Measurements from ENCODE around the gene ROR2. TPM values are rescaled to one million over a fixed set of nuclear protein-coding genes. Genes with fewer than 3 reads are reported as not detected.
A peak's percentile ranks its signal among the peaks of the same experiment; 100 is the strongest.

ROR2 gene
- total RNA-seq, 1 experiment from 2014 or later = not detected

DNA sequence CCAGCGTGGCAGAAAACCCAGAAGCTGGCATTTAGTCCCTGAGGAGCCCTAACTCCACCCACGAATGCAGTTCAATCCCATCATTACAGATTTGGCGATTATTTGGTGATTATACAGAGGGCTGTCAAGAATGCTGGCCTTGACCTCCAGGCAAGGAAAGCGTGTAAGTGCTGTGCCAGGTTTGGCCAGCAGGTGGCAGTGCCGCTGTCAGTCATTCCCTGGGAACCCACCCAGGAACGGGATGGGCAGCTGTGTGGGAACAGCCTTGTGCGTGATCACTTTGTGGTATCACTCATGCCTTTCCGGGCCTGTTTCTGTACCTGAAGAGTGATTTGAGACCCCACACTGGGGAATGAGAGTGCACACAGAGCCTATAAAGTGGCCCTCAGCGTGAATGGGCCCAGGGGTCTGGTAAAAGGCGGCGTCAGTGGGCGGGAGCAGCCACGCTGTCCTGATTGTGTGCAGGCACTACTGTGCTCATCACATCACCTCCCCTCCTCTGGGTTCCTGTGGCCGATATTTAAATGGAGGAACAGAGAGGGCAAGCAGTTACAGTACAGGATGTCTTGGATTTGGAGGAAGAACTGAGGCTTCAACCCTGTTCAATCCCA lies 215.6 kb downstream of the ROR2 start:
- no peaks in the 10 kb centered on the region for H3K9me2 ChIP-seq (replicated peaks; ENCODE audit: low read length)
- H2AFZ ChIP-seq (ENCODE audit: low read length) = no peak overlapping the region
- H3K27ac ChIP-seq (ENCODE audit: low read length) = no peak overlapping the region
- H3F3A ChIP-seq (ENCODE audit: low read length, unreplicated experiment) = no peaks in the 10 kb centered on the region
- ATAC-seq = peak; percentile 54; the same call in 1 of the 2 replicates
- H3K9ac ChIP-seq (ENCODE audit: low read length) = no peak overlapping the region
- H3K36me3 ChIP-seq (ENCODE audit: low read depth, low read length) = no peaks in the 10 kb centered on the region
- H3K4me3 ChIP-seq (ENCODE audit: low read length) = no peak overlapping the region
- CTCF ChIA-PET = no interaction called here
- peak; percentile 56 for DNase-seq
- intact Hi-C loops (cut with micrococcal nuclease) = no loop called here
- H3K79me2 ChIP-seq (ENCODE audit: low read length) = no peaks in the 10 kb centered on the region
- POLR2A ChIA-PET (ENCODE audit: unreplicated experiment) = no interaction called here
- no peaks in the 10 kb centered on the region for H3K9me3 ChIP-seq (ENCODE audit: low read length)
- TF ChIP-seq EZH2phosphoT487 (IDR thresholded peaks at IDR 0.05; ENCODE audit: borderline replicate concordance, low read length) (no peak), EZH2 (IDR thresholded peaks at IDR 0.05; ENCODE audit: low read length, unreplicated experiment) (no peak)
- TF ChIP-seq, protein P1, sequence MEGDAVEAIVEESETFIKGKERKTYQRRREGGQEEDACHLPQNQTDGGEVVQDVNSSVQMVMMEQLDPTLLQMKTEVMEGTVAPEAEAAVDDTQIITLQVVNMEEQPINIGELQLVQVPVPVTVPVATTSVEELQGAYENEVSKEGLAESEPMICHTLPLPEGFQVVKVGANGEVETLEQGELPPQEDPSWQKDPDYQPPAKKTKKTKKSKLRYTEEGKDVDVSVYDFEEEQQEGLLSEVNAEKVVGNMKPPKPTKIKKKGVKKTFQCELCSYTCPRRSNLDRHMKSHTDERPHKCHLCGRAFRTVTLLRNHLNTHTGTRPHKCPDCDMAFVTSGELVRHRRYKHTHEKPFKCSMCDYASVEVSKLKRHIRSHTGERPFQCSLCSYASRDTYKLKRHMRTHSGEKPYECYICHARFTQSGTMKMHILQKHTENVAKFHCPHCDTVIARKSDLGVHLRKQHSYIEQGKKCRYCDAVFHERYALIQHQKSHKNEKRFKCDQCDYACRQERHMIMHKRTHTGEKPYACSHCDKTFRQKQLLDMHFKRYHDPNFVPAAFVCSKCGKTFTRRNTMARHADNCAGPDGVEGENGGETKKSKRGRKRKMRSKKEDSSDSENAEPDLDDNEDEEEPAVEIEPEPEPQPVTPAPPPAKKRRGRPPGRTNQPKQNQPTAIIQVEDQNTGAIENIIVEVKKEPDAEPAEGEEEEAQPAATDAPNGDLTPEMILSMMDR (conservative IDR thresholded peaks at IDR 0.05; ENCODE audit: low read depth, low read length) = peak; percentile 87
- no peak overlapping the region for H3K4me2 ChIP-seq (ENCODE audit: low read length)
- no peaks in the 10 kb centered on the region for H3K4me1 ChIP-seq (ENCODE audit: insufficient read depth, low read length)
- H3K27me3 ChIP-seq (ENCODE audit: low read length) = peaks cover 5% of the 10 kb centered on the region; the same call in 1 of the 2 replicates
- no peaks in the 10 kb centered on the region for H4K20me1 ChIP-seq (ENCODE audit: low read length)
- BruUV-seq (replicated peaks) = no TSS peak

DNA sequence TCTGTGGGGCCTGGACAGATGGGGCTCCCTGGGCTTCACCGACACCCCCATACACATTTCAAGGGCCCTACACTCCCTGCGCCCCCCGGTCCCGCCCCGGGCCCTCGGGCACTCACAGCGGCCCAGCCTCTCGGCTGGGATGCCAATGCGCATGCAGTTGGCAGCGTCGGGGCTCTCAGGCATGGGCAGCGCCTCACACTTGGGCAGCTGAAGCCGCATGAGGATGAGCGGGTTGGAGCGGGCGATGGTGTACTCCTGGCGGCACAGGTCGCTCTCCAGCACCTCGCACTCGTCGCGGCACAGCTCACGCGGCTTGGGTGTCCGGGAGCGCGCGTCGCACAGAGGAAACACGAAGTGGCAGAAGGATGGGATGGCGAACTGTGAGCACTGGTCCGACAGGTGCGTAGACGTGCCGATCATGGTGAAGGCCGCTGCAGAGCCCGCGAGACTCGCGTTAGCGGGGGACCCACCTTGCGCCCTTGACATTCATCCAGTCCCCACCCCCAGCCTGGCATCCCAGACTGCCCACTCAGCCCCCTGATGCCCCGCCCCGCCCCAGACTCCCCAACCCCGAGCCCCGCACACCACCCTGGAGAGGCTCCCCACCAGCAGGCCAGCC lies 216.9 kb downstream of the ROR2 start:
- H3K79me2 ChIP-seq (ENCODE audit: low read length) = no peaks in the 10 kb centered on the region
- H3K9me3 ChIP-seq (ENCODE audit: low read length) = no peaks in the 10 kb centered on the region
- peaks cover 1% of the 10 kb centered on the region; the same call in 1 of the 2 replicates for H3K27me3 ChIP-seq (ENCODE audit: low read length)
- H3K9ac ChIP-seq (ENCODE audit: low read length) = no peak overlapping the region
- H3K4me2 ChIP-seq (ENCODE audit: low read length) = no peak overlapping the region
- BruUV-seq (replicated peaks) = no TSS peak
- H3K27ac ChIP-seq (ENCODE audit: low read length) = no peak overlapping the region
- ChIA-PET POLR2A (ENCODE audit: unreplicated experiment) (no interaction called here), CTCF (no interaction called here)
- H3K36me3 ChIP-seq (ENCODE audit: low read depth, low read length) = no peaks in the 10 kb centered on the region
- no peaks in the 10 kb centered on the region for H3F3A ChIP-seq (ENCODE audit: low read length, unreplicated experiment)
- no peak for ATAC-seq
- H3K4me3 ChIP-seq (ENCODE audit: low read length) = no peak overlapping the region
- DNase-seq = no peak
- intact Hi-C loops (cut with micrococcal nuclease) = no loop called here
- TF ChIP-seq EZH2 (IDR thresholded peaks at IDR 0.05; ENCODE audit: low read length, unreplicated experiment) (no peak), EZH2phosphoT487 (IDR thresholded peaks at IDR 0.05; ENCODE audit: borderline replicate concordance, low read length) (no peak)
- TF ChIP-seq, protein P1 (conservative IDR thresholded peaks at IDR 0.05; ENCODE audit: low read depth, low read length) = no peak
- no peaks in the 10 kb centered on the region for H3K4me1 ChIP-seq (ENCODE audit: insufficient read depth, low read length)
- no peak overlapping the region for H2AFZ ChIP-seq (ENCODE audit: low read length)
- H4K20me1 ChIP-seq (ENCODE audit: low read length) = no peaks in the 10 kb centered on the region
- no peaks in the 10 kb centered on the region for H3K9me2 ChIP-seq (replicated peaks; ENCODE audit: low read length)

Measured in PC-3 (cell line).